ENCODE data around the gene SNAP47. TPM values are rescaled to one million over a fixed set of nuclear protein-coding genes. Genes with fewer than 3 reads are reported as not detected.

Gene SNAP47
- polyA plus RNA-seq, 1 of the 3 experiments (the other 2 are of a cell fraction), result 45.6 TPM

GRCh38 chr1:227828786-227829185 lies 93.6 kb downstream of the SNAP47 start:
- Histone ChIP-seq H3K4me2 (no peak overlapping the region), H3F3A (replicated peaks; ENCODE audit: insufficient read depth) (no peaks in the 10 kb centered on the region), H3K9ac (no peak overlapping the region), H2AFZ (ENCODE audit: low read depth) (no peak overlapping the region), H3K4me3 (ENCODE audit: low read depth in 2 of 2, low read length in 1 of 2) (no peak overlapping the region), H3K9me2 (no peaks in the 10 kb centered on the region), H3K27ac (ENCODE audit: low read depth in 2 of 2, low read length in 1 of 2) (no peak overlapping the region), H4K20me1 (ENCODE audit: insufficient read depth) (no peaks in the 10 kb centered on the region), H3K79me2 (ENCODE audit: insufficient read depth) (no peaks in the 10 kb centered on the region), H3K9me3 (peaks cover 4% of the 10 kb centered on the region; the same call in 1 of the 2 replicates), H3K27me3 (ENCODE audit: insufficient read depth) (no peaks in the 10 kb centered on the region), H3K36me3 (replicated peaks in 1 of 2; ENCODE audit: control insufficient read depth in 1 of 2, insufficient read depth in 2 of 2, low read length in 1 of 2) (no peaks in the 10 kb centered on the region), H3K4me1 (ENCODE audit: control insufficient read depth in 1 of 2, insufficient read depth in 2 of 2, low read depth in 1 of 2, low read length in 1 of 2) (no peaks in the 10 kb centered on the region)
- POLR2A ChIA-PET, result no interaction called here
- no peak for TF ChIP-seq SMC3 (IDR thresholded peaks at IDR 0.05; ENCODE audit: low read depth, low read length)
- no peak for TF ChIP-seq RFX5 (IDR thresholded peaks at IDR 0.05; ENCODE audit: low read length)
- no peak for TF ChIP-seq SIN3A (IDR thresholded peaks at IDR 0.05; ENCODE audit: borderline replicate concordance, low read depth, low read length)
- TF ChIP-seq, protein P1, sequence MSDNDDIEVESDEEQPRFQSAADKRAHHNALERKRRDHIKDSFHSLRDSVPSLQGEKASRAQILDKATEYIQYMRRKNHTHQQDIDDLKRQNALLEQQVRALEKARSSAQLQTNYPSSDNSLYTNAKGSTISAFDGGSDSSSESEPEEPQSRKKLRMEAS (IDR thresholded peaks at IDR 0.05; ENCODE audit: low read depth), result no peak
- TF ChIP-seq, protein P2, sequence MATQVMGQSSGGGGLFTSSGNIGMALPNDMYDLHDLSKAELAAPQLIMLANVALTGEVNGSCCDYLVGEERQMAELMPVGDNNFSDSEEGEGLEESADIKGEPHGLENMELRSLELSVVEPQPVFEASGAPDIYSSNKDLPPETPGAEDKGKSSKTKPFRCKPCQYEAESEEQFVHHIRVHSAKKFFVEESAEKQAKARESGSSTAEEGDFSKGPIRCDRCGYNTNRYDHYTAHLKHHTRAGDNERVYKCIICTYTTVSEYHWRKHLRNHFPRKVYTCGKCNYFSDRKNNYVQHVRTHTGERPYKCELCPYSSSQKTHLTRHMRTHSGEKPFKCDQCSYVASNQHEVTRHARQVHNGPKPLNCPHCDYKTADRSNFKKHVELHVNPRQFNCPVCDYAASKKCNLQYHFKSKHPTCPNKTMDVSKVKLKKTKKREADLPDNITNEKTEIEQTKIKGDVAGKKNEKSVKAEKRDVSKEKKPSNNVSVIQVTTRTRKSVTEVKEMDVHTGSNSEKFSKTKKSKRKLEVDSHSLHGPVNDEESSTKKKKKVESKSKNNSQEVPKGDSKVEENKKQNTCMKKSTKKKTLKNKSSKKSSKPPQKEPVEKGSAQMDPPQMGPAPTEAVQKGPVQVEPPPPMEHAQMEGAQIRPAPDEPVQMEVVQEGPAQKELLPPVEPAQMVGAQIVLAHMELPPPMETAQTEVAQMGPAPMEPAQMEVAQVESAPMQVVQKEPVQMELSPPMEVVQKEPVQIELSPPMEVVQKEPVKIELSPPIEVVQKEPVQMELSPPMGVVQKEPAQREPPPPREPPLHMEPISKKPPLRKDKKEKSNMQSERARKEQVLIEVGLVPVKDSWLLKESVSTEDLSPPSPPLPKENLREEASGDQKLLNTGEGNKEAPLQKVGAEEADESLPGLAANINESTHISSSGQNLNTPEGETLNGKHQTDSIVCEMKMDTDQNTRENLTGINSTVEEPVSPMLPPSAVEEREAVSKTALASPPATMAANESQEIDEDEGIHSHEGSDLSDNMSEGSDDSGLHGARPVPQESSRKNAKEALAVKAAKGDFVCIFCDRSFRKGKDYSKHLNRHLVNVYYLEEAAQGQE (IDR thresholded peaks at IDR 0.05; ENCODE audit: low read depth, low read length), result no peak
- TF ChIP-seq, protein P3, sequence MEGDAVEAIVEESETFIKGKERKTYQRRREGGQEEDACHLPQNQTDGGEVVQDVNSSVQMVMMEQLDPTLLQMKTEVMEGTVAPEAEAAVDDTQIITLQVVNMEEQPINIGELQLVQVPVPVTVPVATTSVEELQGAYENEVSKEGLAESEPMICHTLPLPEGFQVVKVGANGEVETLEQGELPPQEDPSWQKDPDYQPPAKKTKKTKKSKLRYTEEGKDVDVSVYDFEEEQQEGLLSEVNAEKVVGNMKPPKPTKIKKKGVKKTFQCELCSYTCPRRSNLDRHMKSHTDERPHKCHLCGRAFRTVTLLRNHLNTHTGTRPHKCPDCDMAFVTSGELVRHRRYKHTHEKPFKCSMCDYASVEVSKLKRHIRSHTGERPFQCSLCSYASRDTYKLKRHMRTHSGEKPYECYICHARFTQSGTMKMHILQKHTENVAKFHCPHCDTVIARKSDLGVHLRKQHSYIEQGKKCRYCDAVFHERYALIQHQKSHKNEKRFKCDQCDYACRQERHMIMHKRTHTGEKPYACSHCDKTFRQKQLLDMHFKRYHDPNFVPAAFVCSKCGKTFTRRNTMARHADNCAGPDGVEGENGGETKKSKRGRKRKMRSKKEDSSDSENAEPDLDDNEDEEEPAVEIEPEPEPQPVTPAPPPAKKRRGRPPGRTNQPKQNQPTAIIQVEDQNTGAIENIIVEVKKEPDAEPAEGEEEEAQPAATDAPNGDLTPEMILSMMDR (IDR thresholded peaks at IDR 0.05), result no peak
- no peak for TF ChIP-seq FOSL2 (IDR thresholded peaks at IDR 0.05; ENCODE audit: borderline replicate concordance, low read depth)
- TF ChIP-seq TEAD4 (IDR thresholded peaks at IDR 0.05; ENCODE audit: borderline replicate concordance, insufficient read depth), result no peak
- TF ChIP-seq TCF12 (IDR thresholded peaks at IDR 0.05), result no peak
- TF ChIP-seq FOXM1 (IDR thresholded peaks at IDR 0.05; ENCODE audit: low read depth), result no peak
- no peak for TF ChIP-seq RXRA (IDR thresholded peaks at IDR 0.05; ENCODE audit: borderline replicate concordance, low read depth)
- TF ChIP-seq JUND (IDR thresholded peaks at IDR 0.05), result no peak
- no peak for TF ChIP-seq ZBTB33 (IDR thresholded peaks at IDR 0.05; ENCODE audit: borderline replicate concordance, low read depth)
- no peak for TF ChIP-seq GABPA (IDR thresholded peaks at IDR 0.05; ENCODE audit: low read depth)
- TF ChIP-seq POLR2AphosphoS5 (IDR thresholded peaks at IDR 0.05; ENCODE audit: low read depth, low read length), result no peak
- TF ChIP-seq TAF1 (IDR thresholded peaks at IDR 0.05; ENCODE audit: borderline replicate concordance, low read depth, low read length), result no peak
- WGBS (ENCODE audit: low lambda C conversion rate), result 17% methylated on average over 3 of the region's 3 CpGs
- no peak for DNase-seq
- CTCF ChIA-PET, result no interaction called here

Other genes starting within 250 kb of the SNAP47 start
- 1.3 and 1.7 TPM in 2 replicates for gene ZNF678, start 171.9 kb upstream of the SNAP47 start, polyA plus RNA-seq (2012; rRNA removed)
- 15.0 and 16.6 TPM in 2 replicates for gene JMJD4, start 133 bp upstream of the SNAP47 start, polyA plus RNA-seq (2012; rRNA removed)
- not detected in 2 replicates for gene PRSS38, start 80.2 kb downstream of the SNAP47 start, polyA plus RNA-seq (2012; rRNA removed)
- gene WNT9A, start 212.5 kb downstream of the SNAP47 start, polyA plus RNA-seq (2012; rRNA removed), result 0.31 and 0.36 TPM in 2 replicates